ENCODE data around the gene CYTH4.

Gene CYTH4

DNA sequence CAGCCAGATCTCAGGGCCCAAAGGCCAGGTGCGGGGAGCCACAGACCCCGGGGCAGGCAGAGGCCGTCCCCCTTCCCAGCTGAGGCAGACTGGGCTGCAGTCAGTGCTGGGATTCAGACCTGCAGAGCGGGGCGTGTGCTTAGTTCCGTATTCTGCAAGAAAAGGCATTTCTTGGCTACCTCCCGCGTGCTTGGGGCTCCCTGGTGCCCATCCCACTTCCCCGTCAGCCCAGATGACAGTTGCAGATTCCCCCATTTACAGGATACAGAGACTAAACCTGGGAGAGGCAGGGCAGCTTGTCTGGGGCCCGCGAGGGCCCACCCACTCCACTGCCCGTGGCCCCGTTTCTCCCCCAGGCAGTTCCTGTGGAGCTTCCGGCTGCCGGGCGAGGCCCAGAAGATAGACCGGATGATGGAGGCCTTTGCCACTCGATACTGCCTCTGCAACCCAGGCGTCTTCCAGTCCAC is 18.3 kb downstream of the CYTH4 start:
- no peak for DNase-seq

DNA sequence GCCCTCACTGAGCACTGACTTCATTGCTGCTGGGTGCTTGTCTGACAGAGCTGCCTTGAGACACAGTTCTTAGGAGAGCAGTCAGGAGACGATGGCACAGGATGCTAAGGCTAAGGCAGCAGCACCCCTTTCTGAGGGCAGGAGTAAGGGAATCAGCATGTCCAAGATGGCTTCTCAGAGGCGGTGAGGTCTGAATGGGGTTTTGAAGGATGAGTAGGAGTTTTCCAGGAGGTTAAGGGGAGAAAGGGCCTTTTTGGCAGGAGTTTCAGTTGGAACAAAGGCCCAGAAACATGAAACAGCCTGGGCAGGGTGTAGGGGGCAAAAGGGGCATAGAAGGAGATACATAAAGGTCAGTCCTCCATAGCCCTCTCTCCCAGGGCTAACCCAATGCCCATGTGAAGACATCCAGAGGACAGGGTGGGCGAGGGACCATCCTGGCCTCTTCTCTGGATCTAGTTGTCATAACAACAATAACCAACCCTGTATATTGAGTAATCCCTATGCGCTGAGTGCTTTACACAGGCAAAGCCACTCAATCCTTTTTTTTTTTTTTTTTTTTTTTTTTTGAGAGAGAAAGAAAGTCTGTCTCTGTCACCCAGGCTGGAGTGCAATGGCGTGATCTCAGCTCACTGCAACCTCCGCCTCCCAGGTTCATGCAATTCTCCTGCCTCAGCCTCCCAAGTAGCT is 19.0 kb downstream of the CYTH4 start:
- in situ Hi-C loops (cut with HindIII; ENCODE audit: low pct_ligation_motif_present, low pct_unique_long_range_greater_than_20kb, low sequenced_read_pairs), result no loop called here
- no peak for DNase-seq

More for the DNA sequence above, 18.3 kb downstream of the CYTH4 start:
- in situ Hi-C loops (cut with HindIII; ENCODE audit: low pct_ligation_motif_present, low pct_unique_long_range_greater_than_20kb, low sequenced_read_pairs), result no loop called here

DNA sequence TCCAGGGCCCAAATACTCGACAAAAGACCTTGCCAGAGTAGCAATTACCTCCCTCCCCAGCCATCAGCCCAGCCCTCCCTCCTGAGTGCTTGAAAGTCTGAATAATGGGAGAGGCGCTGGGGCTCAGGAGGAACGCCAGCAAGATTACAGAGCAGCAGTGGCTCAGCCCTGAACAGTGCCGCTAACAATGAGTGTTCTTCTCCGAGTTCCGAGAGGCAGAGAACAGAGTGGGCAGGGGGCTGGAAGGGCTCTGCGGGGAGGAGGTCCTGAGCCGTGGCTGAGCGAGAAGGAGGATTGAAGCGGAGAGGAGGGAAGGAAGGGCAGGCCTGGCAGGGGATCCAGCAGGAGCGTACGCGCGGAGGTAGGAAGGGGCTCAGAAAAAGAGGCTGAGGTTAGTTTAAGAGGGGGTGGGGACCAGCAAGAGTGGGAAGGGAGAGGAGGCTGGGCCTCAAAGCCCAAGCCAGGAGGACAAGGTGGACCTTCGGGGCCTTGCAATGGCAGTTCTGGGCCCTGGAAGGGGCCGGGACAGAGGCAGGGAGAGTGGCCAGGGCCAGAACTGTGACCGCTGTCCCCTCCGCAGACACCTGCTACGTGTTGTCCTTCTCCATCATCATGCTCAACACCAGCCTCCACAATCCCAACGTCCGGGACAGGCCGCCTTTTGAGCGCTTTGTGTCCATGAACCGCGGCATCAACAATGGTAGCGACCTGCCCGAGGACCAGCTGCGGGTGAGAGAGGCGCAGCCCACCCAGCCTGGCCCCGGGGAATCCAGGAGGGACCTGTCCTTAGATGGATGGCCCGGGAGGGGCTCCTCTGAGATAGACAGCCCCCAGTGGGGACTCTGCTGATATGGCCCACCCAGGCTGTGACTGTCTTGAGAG is 20.6 kb downstream of the CYTH4 start:
- DNase-seq, result no peak
- in situ Hi-C loops (cut with HindIII; ENCODE audit: low pct_ligation_motif_present, low pct_unique_long_range_greater_than_20kb, low sequenced_read_pairs), result no loop called here

DNA sequence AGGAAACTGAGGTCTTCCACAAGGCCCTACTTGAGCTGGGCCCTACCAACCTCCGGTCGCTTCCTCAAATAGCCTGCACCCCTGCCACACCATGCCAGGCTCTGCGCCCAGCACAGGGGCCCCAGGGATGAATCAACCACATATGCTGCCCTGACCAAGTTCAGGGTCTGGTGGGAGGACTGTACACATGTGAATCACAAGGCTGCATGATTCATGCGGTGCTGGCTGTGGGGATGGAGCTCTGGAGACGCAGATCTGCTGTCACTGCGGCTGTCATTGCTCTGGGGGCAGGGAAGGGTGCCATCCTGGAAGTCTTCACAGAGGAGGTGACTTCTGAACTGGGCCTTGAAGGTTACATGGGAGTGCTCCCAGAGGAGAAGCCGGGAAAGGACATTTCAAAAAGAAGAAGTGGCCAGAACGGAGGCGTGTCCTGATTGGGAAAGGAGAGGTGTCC is 21.5 kb downstream of the CYTH4 start:
- peak; percentile 75 for DNase-seq
- in situ Hi-C loops (cut with HindIII; ENCODE audit: low pct_ligation_motif_present, low pct_unique_long_range_greater_than_20kb, low sequenced_read_pairs), result no loop called here

DNA sequence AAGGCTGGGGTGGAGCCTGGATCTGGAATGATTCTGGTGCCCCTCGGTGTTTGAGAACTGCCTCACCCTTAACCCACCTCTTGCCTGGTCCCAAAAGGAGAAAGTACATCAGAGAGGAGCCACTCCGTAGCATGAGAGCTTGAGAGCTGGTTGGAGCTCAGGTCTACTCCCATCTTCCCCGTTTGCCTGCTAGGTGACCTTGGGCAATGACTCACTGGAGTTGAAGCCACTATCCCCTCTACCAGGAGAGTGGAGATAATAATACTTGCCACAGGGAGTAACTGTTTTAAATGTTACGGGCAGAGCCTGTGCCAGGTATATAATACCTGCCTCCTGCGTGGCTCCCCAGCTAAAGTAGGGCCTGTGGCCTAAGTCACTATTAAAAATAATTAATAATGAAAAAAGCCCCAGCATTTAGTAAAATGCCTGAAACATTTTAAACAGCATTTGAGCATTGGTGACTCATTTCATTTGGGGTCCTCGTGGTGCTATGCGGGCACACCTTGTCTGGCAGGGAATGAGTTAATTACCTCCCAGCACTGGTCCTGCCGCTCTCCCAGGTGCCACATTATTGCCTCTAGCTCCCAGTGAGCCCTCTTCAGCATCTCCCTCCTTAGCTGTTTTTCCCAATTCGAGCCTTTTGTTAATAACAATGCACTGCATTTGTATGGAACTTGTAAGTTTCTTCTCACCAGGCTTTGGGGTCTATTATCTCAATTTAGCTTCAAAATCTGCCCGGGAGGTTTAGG is 22.5 kb downstream of the CYTH4 start:
- in situ Hi-C loops (cut with HindIII; ENCODE audit: low pct_ligation_motif_present, low pct_unique_long_range_greater_than_20kb, low sequenced_read_pairs), result no loop called here
- peak; percentile 28 for DNase-seq

DNA sequence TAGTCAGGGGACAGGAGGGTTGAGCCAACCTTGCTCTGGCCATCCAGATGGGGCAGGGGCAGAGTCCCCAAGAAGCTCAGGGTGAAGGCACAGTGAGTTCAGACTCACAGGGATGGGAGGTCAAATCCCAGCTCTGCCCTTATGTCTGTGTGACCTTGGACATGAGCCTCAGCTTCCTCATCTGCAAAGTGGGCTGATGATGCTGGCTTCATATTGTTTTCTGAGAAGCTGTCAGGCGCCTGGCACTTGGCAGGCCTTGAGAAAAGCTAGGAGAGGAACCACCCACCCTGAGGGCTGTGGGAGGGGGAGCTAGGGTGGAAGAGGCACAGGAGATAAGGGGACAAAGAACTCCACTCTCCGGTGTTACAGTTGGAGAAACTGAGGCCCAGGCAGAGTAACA is 23.6 kb downstream of the CYTH4 start:
- in situ Hi-C loops (cut with HindIII; ENCODE audit: low pct_ligation_motif_present, low pct_unique_long_range_greater_than_20kb, low sequenced_read_pairs), result no loop called here
- no peak for DNase-seq

DNA sequence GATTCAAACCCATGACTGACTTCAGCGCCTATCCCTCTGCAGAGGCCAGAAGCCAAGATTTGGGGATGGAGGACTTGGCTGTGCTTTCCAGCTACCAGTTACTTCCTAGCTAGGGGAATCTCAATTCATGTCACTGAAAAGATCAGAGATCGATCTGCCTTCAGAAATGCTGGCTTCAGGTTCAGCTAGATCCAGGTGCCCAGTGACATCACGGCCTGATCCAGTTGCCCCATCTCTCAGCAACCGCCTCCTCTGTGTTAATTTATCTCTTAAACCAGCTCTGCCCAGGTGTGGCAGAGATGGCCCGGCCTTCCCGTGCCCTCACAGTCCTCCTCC is 24.2 kb downstream of the CYTH4 start:
- in situ Hi-C loops (cut with HindIII; ENCODE audit: low pct_ligation_motif_present, low pct_unique_long_range_greater_than_20kb, low sequenced_read_pairs), result no loop called here
- no peak for DNase-seq

DNA sequence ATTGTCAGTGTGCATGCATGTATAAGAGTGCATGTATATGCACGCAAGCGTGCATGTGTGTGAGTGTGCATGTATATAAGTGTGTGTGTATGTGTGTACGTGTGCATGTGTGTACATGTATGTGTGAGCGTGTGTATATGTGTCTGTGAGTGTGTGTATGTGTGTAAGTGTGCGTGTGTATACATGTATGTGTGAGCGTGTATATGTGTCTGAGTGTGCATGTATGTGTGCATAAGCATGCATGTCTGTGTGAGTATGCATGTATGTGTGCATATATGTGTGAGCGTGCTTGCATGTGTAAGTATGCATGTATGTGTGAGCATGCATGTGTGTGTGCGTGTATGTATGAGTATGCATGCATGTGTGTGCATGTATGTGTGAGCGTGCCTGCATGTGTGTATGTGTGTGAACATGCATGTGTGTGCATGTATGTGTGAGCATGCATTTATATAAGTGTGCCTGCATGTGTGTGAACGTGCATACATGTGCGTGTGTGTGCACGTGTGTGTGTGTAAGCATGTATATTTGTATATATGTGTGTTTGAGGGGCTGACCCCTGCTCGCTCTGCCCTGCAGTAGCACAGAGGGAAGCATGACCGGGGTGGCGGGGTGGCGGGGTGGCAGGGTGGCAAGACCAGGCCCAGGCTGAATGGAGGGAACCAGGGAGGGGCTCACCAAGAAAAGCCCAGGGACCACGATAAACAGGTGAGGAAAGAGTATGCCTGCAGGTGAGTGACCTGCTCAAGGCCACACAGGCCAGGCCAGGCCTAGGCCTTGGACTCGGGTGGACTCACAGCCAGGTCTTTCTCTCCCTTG is 26.3 kb downstream of the CYTH4 start:
- no peak for DNase-seq
- in situ Hi-C loops (cut with HindIII; ENCODE audit: low pct_ligation_motif_present, low pct_unique_long_range_greater_than_20kb, low sequenced_read_pairs), result no loop called here

DNA sequence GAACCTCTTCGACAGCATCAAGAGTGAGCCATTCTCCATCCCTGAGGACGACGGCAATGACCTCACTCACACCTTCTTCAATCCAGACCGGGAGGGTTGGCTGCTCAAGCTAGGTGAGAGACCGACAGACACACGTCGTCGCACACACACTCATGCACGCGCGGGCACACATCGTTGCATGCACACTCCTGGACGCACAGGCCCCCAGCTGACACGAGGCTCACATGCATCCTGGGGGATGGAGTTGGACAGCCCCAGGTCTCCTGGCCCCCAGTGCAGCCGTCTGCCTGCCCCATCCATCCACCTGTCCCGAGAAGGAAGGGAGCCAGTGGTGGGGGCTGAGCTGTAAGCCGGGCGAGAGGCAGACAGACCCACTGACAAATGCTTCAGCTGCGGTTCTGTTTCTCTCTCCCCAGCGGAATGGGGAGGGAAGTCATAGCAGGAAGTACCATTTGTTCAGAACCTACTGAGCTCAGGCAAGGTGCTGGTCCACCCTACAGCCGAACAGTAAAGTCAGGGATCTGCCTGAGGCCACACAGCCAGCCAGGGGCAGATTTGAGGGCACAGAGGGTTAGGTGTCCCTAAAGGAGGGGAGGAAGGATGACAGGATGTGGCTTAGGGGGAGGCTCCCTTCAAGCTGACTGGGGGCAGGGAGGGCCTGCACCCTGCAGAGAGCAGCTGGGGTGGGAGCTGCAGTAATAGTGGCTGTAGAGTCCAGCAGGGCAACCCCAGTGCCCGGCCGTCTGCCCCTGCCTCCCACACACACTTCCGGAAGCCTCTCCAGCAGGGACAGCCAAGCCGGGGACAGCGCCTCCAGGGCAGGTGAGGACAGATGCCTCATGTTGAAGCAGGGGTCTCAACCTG is 27.1 kb downstream of the CYTH4 start:
- in situ Hi-C loops (cut with HindIII; ENCODE audit: low pct_ligation_motif_present, low pct_unique_long_range_greater_than_20kb, low sequenced_read_pairs), result no loop called here
- DNase-seq, result no peak

DNA sequence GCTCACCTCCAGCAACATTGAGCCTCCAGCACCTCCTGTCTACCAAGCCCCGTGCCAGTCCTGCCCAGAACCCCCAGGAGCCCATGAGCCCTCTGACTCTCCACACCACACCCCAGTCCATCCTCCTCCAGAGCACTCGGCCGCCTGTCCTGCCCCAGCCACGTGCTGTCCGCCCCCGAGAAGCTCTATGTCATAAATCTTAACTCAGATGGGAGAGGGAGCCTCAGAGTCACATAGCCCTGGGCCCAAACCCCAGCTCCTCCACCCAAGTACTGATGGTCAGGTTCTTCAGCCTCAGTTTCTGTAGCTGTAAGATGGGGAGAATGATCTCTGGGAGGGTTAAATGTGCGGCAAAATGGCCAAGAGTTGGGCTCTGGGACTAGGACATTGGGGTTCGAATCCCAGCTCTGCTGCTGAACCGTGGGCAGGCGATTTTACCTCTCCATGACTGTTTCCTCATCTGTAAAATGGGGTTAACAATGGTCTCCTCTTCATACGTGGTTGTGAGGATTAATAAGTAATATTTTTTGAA is 27.8 kb downstream of the CYTH4 start:
- in situ Hi-C loops (cut with HindIII; ENCODE audit: low pct_ligation_motif_present, low pct_unique_long_range_greater_than_20kb, low sequenced_read_pairs), result no loop called here
- DNase-seq, result no peak

DNA sequence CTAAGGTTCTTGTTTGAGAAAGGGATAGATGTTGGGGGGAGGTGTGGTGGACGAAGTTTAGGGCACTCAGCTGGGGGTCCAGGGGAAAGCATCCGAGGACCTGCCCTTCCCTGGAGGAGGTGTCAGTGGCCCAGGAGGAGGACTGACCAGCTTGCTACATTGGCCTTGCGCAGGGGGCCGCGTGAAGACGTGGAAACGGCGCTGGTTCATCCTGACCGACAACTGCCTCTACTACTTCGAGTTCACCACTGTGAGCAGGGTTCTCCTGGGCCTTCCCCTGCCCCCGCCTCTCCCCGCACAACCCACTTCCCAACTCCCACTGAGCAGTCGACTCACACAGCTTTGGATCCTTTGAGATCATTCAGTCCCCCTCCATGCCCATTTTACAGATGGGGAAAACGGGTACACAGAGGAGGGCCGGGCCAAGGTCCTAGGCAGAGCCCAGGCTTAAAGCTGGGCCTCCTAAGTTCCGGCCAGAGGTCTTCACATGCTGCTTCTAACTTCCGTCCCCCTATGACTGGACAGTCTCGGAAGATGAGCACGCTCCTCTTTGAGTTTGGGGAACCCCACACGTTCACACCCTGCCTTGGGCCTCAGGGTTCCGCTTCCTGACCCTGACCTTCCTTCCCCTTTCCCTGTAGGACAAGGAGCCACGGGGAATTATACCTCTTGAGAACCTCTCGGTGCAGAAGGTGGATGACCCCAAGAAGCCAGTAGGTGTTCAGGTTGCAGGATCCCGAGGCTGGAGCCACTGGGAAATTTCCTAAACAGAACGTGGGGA is 28.7 kb downstream of the CYTH4 start:
- no peak for DNase-seq
- in situ Hi-C loops (cut with HindIII; ENCODE audit: low pct_ligation_motif_present, low pct_unique_long_range_greater_than_20kb, low sequenced_read_pairs), result no loop called here

DNA sequence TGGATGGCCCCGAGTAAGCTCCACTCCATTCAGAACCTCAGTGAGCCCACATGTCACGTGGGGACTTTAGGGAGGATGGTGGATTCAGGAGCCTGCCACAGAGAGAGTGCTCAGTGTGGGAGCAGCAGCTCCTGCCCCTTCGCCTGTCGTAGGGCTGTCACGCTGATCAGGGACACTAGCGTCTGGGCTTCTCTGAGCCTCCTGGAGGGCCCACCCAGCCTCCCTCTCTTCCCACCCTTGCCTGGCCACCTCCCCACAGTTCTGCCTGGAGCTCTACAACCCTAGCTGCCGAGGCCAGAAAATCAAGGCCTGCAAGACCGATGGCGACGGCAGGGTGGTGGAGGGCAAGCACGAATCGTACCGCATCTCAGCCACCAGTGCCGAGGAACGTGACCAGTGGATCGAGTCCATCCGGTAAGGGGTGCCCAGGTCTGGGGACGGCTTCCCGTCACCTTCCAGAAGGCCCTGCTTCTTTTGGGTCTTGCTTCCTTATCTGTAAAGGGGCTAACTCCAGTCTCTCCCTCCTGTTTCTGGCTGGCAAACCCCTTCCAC is 29.5 kb downstream of the CYTH4 start:
- in situ Hi-C loops (cut with HindIII; ENCODE audit: low pct_ligation_motif_present, low pct_unique_long_range_greater_than_20kb, low sequenced_read_pairs), result no loop called here
- no peak for DNase-seq

DNA sequence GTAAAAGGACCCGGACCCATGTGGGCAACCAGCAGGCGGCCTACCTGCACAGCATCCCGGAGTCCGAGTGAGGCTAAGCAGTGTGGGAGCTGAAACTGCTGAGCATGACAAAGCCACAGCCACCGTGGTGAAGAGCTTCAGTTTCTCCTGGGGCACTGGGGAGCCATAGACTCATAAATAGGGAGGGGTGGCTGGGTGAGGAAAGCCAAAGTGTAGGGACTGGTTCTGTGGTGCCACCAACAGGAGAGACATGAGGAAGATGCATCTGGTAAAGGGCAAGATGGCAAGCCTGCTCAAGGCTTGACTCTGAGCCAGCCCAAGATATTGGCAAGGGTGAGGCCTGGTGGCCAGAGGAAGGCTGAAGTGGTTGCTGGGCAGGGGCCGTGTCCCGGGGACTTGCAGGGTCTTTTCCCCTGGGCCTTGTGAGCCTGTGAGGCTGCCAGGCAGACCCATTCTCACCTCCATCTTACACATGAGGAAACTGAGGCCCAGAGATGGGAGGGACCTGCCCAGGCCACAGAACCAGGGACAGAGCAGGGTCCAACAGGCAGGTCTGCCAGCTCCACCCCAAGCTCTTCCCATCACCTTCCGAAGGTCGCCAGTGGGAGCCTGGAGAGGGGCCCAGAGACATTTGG is 30.4 kb downstream of the CYTH4 start:
- no peak for DNase-seq
- in situ Hi-C loops (cut with HindIII; ENCODE audit: low pct_ligation_motif_present, low pct_unique_long_range_greater_than_20kb, low sequenced_read_pairs), result no loop called here

DNA sequence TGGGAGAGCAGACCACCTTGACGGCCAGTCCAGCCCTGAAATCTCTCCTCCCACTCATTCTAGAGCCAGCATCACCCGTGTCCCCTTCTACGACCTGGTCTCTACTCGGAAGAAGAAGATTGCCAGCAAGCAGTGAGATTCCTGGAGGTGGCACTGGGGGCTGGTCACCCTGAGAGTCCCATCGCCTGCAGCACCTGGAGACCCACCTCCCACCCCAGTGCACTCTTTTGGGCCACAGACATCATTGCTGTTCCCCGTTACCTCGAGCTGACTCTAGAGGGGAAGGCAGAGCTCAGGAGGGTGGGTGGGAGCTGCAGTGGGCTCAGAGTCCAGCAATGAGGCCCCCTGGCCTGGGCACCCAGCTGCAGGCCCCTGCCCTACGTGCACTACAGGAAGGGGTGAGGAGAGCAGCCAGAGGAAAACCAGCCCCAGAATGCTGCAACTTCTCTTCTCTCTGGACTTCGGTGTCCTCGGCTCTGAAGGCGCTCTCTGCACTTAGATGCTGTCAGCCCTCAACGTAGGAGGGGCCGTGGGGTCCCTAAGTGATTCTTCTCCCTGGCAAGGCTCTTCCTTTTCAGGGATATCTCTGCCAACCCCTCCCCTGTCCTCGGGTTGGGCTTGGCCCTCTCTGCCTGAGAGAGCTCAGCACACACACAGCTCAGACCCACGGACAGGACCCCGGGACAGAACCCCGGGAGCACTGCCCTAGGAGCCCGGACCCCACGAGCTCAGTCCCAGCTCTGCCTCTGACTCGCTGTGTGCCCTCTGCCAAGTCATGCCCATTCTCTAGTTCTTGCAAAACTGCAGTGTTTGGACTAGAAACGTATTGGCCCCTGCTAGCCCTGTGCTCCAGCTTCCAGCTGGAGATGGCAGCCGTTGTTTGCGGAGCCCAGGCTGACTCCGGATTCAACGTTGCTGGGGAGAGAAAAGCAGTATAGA is 31.3 kb downstream of the CYTH4 start:
- DNase-seq, result no peak
- in situ Hi-C loops (cut with HindIII; ENCODE audit: low pct_ligation_motif_present, low pct_unique_long_range_greater_than_20kb, low sequenced_read_pairs), result no loop called here
